ENCODE results near the gene SMARCAL1. TPM values are rescaled to one million over a fixed set of nuclear protein-coding genes. Genes with fewer than 3 reads are reported as not detected.

Gene SMARCAL1
- polyA plus RNA-seq, 10 donors = 17.4 to 24.0 (median 21.1) TPM

GRCh38 chr2:216426166-216426777 is 14.0 kb downstream of the SMARCAL1 start:
- peak in 1 of 3 donors; percentile 45 for DNase-seq

GRCh38 chr2:216426938-216427337 is 14.7 kb downstream of the SMARCAL1 start:
- peak in 1 of 3 donors; percentile 75 for DNase-seq

GRCh38 chr2:216428618-216429350 is 16.5 kb downstream of the SMARCAL1 start:
- no peak for DNase-seq

- DNase-seq = no peak
Observed at GRCh38 chr2:216429428-216429827, 17.1 kb downstream of the SMARCAL1 start.

GRCh38 chr2:216430811-216431530 is 18.7 kb downstream of the SMARCAL1 start:
- DNase-seq = no peak

GRCh38 chr2:216431531-216431856 is 19.2 kb downstream of the SMARCAL1 start:
- DNase-seq = no peak

- DNase-seq = peak in 1 of 3 donors; percentile 45
Observed at GRCh38 chr2:216436383-216436782, 24.1 kb downstream of the SMARCAL1 start.

GRCh38 chr2:216441308-216442010 is 29.2 kb downstream of the SMARCAL1 start:
- DNase-seq = no peak

- no peak for DNase-seq
Observed at GRCh38 chr2:216445501-216445900, 33.2 kb downstream of the SMARCAL1 start.

- DNase-seq = no peak
Observed at GRCh38 chr2:216446343-216446742, 34.1 kb downstream of the SMARCAL1 start.

- DNase-seq = no peak
Observed at GRCh38 chr2:216447293-216447692, 35.0 kb downstream of the SMARCAL1 start.

GRCh38 chr2:216448829-216449228 is 36.5 kb downstream of the SMARCAL1 start:
- no peak for DNase-seq

GRCh38 chr2:216450346-216450745 is 38.1 kb downstream of the SMARCAL1 start:
- no peak for DNase-seq

- DNase-seq = no peak
Observed at GRCh38 chr2:216450784-216451183, 38.5 kb downstream of the SMARCAL1 start.

GRCh38 chr2:216453955-216454614 is 41.8 kb downstream of the SMARCAL1 start:
- DNase-seq = no peak

- DNase-seq = no peak
Observed at GRCh38 chr2:216463148-216463547, 50.9 kb downstream of the SMARCAL1 start.

- no peak for DNase-seq
Observed at GRCh38 chr2:216464104-216464720, 51.9 kb downstream of the SMARCAL1 start.

GRCh38 chr2:216465579-216466195 is 53.4 kb downstream of the SMARCAL1 start:
- no peak for DNase-seq

GRCh38 chr2:216467845-216468244 is 55.6 kb downstream of the SMARCAL1 start:
- DNase-seq = no peak

- DNase-seq = no peak
Observed at GRCh38 chr2:216469661-216470060, 57.4 kb downstream of the SMARCAL1 start.

GRCh38 chr2:216473187-216473586 is 60.9 kb downstream of the SMARCAL1 start:
- DNase-seq = no peak

Data from muscle of back (tissue), 11 donors.